ENCODE results near the gene CA4.

DNA sequence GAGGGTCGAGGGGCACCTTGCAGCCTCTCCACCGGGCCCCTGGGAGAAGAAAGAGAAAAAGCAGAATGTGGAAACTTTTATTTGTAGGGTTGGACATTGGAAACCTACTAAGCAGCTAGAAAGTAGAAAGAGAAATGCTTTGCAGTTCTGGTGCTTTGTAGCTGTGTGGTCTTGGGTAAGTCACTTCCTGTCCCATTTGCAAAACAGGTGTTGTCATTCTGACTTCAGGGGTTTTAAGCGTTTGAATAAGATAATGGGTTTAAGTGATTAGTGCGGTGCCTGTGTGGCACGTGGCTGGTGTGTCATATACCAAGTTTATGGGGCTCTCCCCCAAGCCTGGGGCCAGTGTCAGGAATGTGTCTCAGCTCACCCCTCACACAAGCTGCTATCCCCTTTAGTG lies 1.6 kb downstream of the CA4 start:
- TF ChIP-seq, protein P1, sequence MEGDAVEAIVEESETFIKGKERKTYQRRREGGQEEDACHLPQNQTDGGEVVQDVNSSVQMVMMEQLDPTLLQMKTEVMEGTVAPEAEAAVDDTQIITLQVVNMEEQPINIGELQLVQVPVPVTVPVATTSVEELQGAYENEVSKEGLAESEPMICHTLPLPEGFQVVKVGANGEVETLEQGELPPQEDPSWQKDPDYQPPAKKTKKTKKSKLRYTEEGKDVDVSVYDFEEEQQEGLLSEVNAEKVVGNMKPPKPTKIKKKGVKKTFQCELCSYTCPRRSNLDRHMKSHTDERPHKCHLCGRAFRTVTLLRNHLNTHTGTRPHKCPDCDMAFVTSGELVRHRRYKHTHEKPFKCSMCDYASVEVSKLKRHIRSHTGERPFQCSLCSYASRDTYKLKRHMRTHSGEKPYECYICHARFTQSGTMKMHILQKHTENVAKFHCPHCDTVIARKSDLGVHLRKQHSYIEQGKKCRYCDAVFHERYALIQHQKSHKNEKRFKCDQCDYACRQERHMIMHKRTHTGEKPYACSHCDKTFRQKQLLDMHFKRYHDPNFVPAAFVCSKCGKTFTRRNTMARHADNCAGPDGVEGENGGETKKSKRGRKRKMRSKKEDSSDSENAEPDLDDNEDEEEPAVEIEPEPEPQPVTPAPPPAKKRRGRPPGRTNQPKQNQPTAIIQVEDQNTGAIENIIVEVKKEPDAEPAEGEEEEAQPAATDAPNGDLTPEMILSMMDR (conservative IDR thresholded peaks at IDR 0.05; ENCODE audit: low read length): no peak
- TF ChIP-seq EZH2phosphoT487 (IDR thresholded peaks at IDR 0.05; ENCODE audit: borderline replicate concordance): no peak
